OCI-LY3 (cell line): ENCODE measurements around the gene TECPR2.

Experiments
- H2AFZ ChIP-seq: fragments of 200-600, 300-600 bp; shearing (Covaris generic); 2 replicates; pipeline ENCODE4 v1.6.0; 2014; ENCODE audit warnings: antibody characterized with exemption, low read depth, low read length
- H3K27ac ChIP-seq: fragments of 200-600, 300-600 bp; sonication (generic); 2 replicates; pipeline ENCODE4 v1.5.1; 2014; ENCODE audit warnings: mild to moderate bottlenecking, low read length, moderate library complexity, mixed read lengths
- H3K27me3 ChIP-seq: fragments of 200-600, 300-600 bp; sonication (generic); 2 replicates; pipeline ENCODE4 v1.6.1; 2014; ENCODE audit warnings: low read depth, low read length, mixed read lengths
- H3K36me3 ChIP-seq: fragments of 200-600, 300-600 bp; sonication (generic); replicated peaks from 2 replicates; pipeline ENCODE3; 2014; ENCODE audit warnings: low read depth, low read length, mixed read lengths
- H3K4me1 ChIP-seq: fragments of 300-600, 200-600 bp; sonication (generic); 2 replicates; pipeline ENCODE4 v1.6.1; 2014; ENCODE audit warnings: low read length, mixed read lengths
- H3K4me2 ChIP-seq: fragments of 200-600, 300-600 bp; sonication (generic); 2 replicates; pipeline ENCODE4 v1.6.1; 2014; ENCODE audit warnings: low read length, mixed read lengths
- H3K4me3 ChIP-seq: fragments of 300-600, 200-600 bp; sonication (generic); 2 replicates; pipeline ENCODE4 v1.5.1; 2014; ENCODE audit warnings: antibody characterized with exemption, mild to moderate bottlenecking, low read length, moderate library complexity
- H3K79me2 ChIP-seq: fragments of 300-600, 200-600 bp; shearing (Covaris generic); 2 replicates; pipeline ENCODE4 v1.6.1; 2014; ENCODE audit warnings: mild to moderate bottlenecking, low read length, mixed read lengths
- H3K9ac ChIP-seq: fragments of 300-600, 200-600 bp; shearing (Covaris generic); 2 replicates; pipeline ENCODE4 v1.6.0; 2014; ENCODE audit warnings: mild to moderate bottlenecking, low read length, moderate library complexity
- H3K9me3 ChIP-seq: fragments of 200-600, 300-600 bp; shearing (Covaris generic); 2 replicates; pipeline ENCODE4 v1.6.1; 2014; ENCODE audit warnings: low read length, mixed read lengths; ENCODE audit not compliant: insufficient read depth
- H4K20me1 ChIP-seq: fragments of 200-600, 300-600 bp; sonication (generic); 2 replicates; pipeline ENCODE4 v1.6.1; 2016; ENCODE audit warnings: low read length, mixed read lengths; ENCODE audit not compliant: insufficient read depth
- EZH2phosphoT487 ChIP-seq: fragments of 200-600 bp; shearing (Covaris generic); IDR thresholded peaks from 2 replicates; pipeline ENCODE4 v1.6.1; 2018; ENCODE audit warnings: antibody characterized with exemption, mixed run types, low read depth
- TF ChIP-seq, protein P1 (sequence below): fragments of 200-600, 300-600 bp; sonication (generic); IDR thresholded peaks from 2 replicates; pipeline ENCODE4 v1.5.1; 2014; ENCODE audit warnings: antibody characterized with exemption, low read length, low read depth

The TECPR2 gene

DNA sequence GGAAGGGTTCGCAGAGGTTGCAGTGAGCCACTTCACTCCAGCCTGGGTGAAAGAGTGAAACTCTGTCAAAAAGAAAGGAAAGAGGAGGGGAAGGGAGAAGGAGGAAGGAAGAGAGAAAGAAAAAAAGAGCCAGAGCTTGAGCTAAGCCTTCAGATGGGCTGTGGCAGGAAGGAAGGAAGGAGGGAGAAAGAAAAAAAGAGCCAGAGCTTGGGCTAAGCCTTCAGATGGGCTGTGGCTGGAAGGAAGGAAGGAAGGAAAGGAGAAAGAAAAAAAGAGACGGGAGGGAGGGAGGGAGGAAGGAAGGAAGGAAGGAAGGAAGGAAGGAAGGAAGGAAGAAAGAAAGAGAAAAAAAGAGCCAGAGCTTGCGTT is 160.4 kb downstream of the TECPR2 start:
- Histone ChIP-seq H3K79me2 (no peaks in the 10 kb centered on the region), H4K20me1 (no peaks in the 10 kb centered on the region), H3K9me3 (no peaks in the 10 kb centered on the region), H3K9ac (peak overlapping the region; percentile 82), H3K4me3 (peak overlapping the region; percentile 74), H3K4me2 (peak overlapping the region; percentile 100), H3K36me3 (no peaks in the 10 kb centered on the region), H3K27ac (no peak overlapping the region), H3K4me1 (peaks cover 10% of the 10 kb centered on the region; the same call in 1 of the 2 replicates), H3K27me3 (no peaks in the 10 kb centered on the region), H2AFZ (peak overlapping the region; percentile 74; the same call in 1 of the 2 replicates)
- TF ChIP-seq, protein P1, sequence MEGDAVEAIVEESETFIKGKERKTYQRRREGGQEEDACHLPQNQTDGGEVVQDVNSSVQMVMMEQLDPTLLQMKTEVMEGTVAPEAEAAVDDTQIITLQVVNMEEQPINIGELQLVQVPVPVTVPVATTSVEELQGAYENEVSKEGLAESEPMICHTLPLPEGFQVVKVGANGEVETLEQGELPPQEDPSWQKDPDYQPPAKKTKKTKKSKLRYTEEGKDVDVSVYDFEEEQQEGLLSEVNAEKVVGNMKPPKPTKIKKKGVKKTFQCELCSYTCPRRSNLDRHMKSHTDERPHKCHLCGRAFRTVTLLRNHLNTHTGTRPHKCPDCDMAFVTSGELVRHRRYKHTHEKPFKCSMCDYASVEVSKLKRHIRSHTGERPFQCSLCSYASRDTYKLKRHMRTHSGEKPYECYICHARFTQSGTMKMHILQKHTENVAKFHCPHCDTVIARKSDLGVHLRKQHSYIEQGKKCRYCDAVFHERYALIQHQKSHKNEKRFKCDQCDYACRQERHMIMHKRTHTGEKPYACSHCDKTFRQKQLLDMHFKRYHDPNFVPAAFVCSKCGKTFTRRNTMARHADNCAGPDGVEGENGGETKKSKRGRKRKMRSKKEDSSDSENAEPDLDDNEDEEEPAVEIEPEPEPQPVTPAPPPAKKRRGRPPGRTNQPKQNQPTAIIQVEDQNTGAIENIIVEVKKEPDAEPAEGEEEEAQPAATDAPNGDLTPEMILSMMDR, result no peak
- no peak for TF ChIP-seq EZH2phosphoT487

DNA sequence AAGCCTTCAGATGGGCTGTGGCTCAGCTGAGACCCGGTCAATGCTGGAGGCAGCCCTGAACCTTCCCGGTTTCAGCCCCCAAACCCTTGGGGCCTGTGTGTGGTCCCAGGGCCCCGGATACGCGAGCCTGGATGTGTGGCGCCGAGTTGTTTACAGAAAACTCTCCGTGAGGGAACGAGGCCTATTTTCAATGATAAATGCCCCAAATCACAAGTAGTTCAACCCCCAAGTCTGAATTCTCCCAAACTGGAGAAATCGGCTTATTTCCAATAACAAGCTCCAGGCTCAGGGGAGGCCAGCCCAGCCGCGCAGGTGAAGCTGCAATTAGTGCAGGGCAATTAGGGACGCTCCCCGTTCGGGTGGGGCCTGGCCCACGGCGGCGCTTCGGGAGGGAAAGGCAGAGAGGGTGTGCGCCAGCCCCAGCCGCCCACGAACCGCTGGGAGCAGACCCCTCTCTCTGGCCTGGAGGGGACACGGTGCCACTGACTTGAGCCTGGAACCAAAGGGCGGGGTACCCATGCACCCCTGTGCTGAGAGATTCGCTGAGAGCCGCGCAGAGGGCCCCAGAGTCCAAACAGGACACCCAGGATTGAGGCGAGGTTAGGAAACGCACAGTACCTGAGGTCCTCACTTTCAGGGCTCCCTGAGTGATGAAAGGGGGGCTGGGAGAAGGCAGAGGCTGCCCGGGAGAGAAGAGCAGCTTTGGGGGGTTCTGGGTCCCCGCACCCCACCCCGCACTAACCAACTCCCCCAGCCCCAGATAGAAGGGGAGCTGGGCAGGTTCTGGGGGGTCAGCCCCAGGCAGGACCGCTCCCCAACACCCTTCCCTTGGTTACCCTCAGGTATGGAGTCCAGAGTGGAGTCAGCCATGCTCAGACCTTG is 161.1 kb downstream of the TECPR2 start:
- peaks cover 10% of the 10 kb centered on the region; the same call in 1 of the 2 replicates for H3K4me1 ChIP-seq
- no peaks in the 10 kb centered on the region for H3K36me3 ChIP-seq
- H2AFZ ChIP-seq, result peak overlapping the region; percentile 74
- H3K27me3 ChIP-seq, result no peaks in the 10 kb centered on the region
- H3K4me2 ChIP-seq, result peak overlapping the region; percentile 100
- H3K9me3 ChIP-seq, result no peaks in the 10 kb centered on the region
- no peaks in the 10 kb centered on the region for H3K79me2 ChIP-seq
- H3K4me3 ChIP-seq, result peak overlapping the region; percentile 74
- peak overlapping the region; percentile 82 for H3K9ac ChIP-seq
- H3K27ac ChIP-seq, result no peak overlapping the region
- TF ChIP-seq, protein P1, result no peak
- no peak for TF ChIP-seq EZH2phosphoT487
- H4K20me1 ChIP-seq, result no peaks in the 10 kb centered on the region

DNA sequence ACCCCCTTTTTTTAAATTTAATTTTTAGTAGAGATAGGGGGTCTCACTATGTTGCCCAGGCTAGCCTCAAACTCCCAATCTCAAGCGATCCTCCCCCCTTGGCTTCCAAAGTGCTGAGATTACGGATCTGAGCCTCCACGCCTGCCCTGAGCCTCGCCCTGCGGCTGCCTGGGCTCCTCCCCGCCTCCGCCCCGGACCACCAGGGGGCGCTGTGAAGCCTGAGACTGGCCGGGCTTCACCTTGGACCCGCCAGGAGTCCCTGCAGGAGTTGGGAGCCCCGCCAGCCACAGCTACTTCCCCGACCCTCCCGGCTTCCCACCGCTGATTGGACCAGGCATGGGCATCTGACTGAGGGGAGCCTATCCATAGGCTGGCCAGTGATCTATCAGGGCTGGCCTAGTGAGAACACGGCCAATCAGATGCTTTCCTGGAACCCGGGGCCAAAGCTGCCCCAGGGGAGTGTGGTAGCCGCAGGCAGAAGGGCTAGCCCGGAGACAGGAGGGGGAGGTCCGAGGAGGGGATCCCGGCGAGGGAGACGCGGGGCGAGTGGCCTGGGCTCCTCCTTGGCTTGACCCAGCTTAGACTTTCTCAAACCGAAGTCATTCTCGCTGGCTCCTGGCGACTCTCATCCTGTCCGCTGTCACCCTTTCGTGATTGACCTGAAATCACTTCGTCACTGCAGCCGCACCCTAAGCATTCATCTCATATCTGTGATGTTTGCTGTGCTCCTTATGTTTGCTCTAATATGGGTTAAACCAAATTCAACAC is 161.9 kb downstream of the TECPR2 start:
- peak overlapping the region; percentile 74 for H2AFZ ChIP-seq
- no peaks in the 10 kb centered on the region for H3K9me3 ChIP-seq
- H3K4me3 ChIP-seq, result peak overlapping the region; percentile 74
- no peaks in the 10 kb centered on the region for H3K27me3 ChIP-seq
- peaks cover 10% of the 10 kb centered on the region; the same call in 1 of the 2 replicates for H3K4me1 ChIP-seq
- no peaks in the 10 kb centered on the region for H3K36me3 ChIP-seq
- H3K27ac ChIP-seq, result peak overlapping the region; percentile 40
- no peaks in the 10 kb centered on the region for H4K20me1 ChIP-seq
- peak overlapping the region; percentile 82 for H3K9ac ChIP-seq
- no peaks in the 10 kb centered on the region for H3K79me2 ChIP-seq
- H3K4me2 ChIP-seq, result peak overlapping the region; percentile 100
- TF ChIP-seq, protein P1, result peak; percentile 93
- no peak for TF ChIP-seq EZH2phosphoT487
